Upper lobe of right lung (tissue), 1 donor: ENCODE measurements around the gene ENTPD6. TPM values are rescaled to one million over a fixed set of nuclear protein-coding genes. Genes with fewer than 3 reads are reported as not detected.

Experiments
- ATAC-seq: fragments of 200-7000 bp; cut with Tn5 transposase; one replicate; pipeline ENCODE4 v1.9.1; 2020; ENCODE audit warnings: mild to moderate bottlenecking, moderate library complexity
- DNase-seq: peaks from one replicate; pipeline ENCODE4 v3.0.0-alpha.2; 2020
- H3K27ac ChIP-seq: fragments of 200-600 bp; one replicate; pipeline ENCODE4 v1.8.0; 2022
- H3K27me3 ChIP-seq: fragments of 200-600 bp; one replicate; pipeline ENCODE4 v1.8.0; 2022; ENCODE audit warnings: mild to moderate bottlenecking
- H3K36me3 ChIP-seq: fragments of 200-600 bp; one replicate; pipeline ENCODE4 v1.8.0; 2022
- H3K4me1 ChIP-seq: fragments of 200-600 bp; one replicate; pipeline ENCODE4 v1.8.0; 2022
- H3K4me3 ChIP-seq: fragments of 200-600 bp; one replicate; pipeline ENCODE4 v1.8.0; 2022; ENCODE audit warnings: mild to moderate bottlenecking
- H3K9me3 ChIP-seq: fragments of 200-600 bp; one replicate; pipeline ENCODE4 v1.8.0; 2022
- CTCF ChIP-seq: fragments of 200-600 bp; IDR thresholded peaks from one replicate; pipeline ENCODE4 v1.8.0; 2022; ENCODE audit warnings: antibody characterized with exemption
- intact Hi-C: fragments of 100-400 bp; cut with DNase I; formaldehyde crosslinking; loops from one replicate; pipeline ENCODE4 v1.11.0; 2022
- total RNA-seq: library from RNA; stranded (reverse); fragmentation: NEBNext Ultra II Directional; extraction: Animal tissue kit (Norgen Biotek cat#: 25700); gene quantifications from one replicate; pipeline ENCODE4 v1.2.1, GENCODE V29; 2021
- donor health status: DM: no; HTN: yes; CAD: no; lungs with severe emphysema.

ENTPD6 gene
- total RNA-seq, 1 donor from 2014 or later = 75.6 TPM

GRCh38 chr20:25219365-25219764 is 23.9 kb downstream of the ENTPD6 start:
- intact Hi-C loops = no loop called here
- Histone ChIP-seq H3K4me1 (no peaks in the 10 kb centered on the region), H3K27ac (no peak overlapping the region), H3K27me3 (no peaks in the 10 kb centered on the region), H3K36me3 (peaks cover 47% of the 10 kb centered on the region), H3K4me3 (no peak overlapping the region), H3K9me3 (no peaks in the 10 kb centered on the region)
- no peak for TF ChIP-seq CTCF
- ATAC-seq (no peak), DNase-seq (no peak)

GRCh38 chr20:25220021-25220730 is 24.7 kb downstream of the ENTPD6 start:
- DNase-seq (no peak), ATAC-seq (no peak)
- peak; percentile 20 for TF ChIP-seq CTCF
- peaks cover 39% of the 10 kb centered on the region for H3K36me3 ChIP-seq
- no peaks in the 10 kb centered on the region for H3K4me1 ChIP-seq
- H3K4me3 ChIP-seq = no peak overlapping the region
- H3K27me3 ChIP-seq = no peaks in the 10 kb centered on the region
- H3K9me3 ChIP-seq = no peaks in the 10 kb centered on the region
- H3K27ac ChIP-seq = no peak overlapping the region
- intact Hi-C loops = no loop called here

- H3K4me3 ChIP-seq = no peak overlapping the region
- peaks cover 35% of the 10 kb centered on the region for H3K36me3 ChIP-seq
- no peak for TF ChIP-seq CTCF
- DNase-seq = no peak
- ATAC-seq = peak; percentile 17
- H3K27me3 ChIP-seq = no peaks in the 10 kb centered on the region
- H3K9me3 ChIP-seq = no peaks in the 10 kb centered on the region
- H3K27ac ChIP-seq = no peak overlapping the region
- intact Hi-C loops = no loop called here
- H3K4me1 ChIP-seq = no peaks in the 10 kb centered on the region
Measured at GRCh38 chr20:25220810-25221591, 25.5 kb downstream of the ENTPD6 start.

- H3K4me3 ChIP-seq = no peak overlapping the region
- H3K27me3 ChIP-seq = no peaks in the 10 kb centered on the region
- DNase-seq (no peak), ATAC-seq (no peak)
- H3K9me3 ChIP-seq = no peaks in the 10 kb centered on the region
- no peak for TF ChIP-seq CTCF
- peaks cover 27% of the 10 kb centered on the region for H3K36me3 ChIP-seq
- intact Hi-C loops = no loop called here
- H3K4me1 ChIP-seq = peaks cover 2% of the 10 kb centered on the region
- H3K27ac ChIP-seq = no peak overlapping the region
Measured at GRCh38 chr20:25221592-25222460, 26.3 kb downstream of the ENTPD6 start.

- H3K27ac ChIP-seq = no peak overlapping the region
- H3K36me3 ChIP-seq = peaks cover 20% of the 10 kb centered on the region
- TF ChIP-seq CTCF = no peak
- intact Hi-C loops = no loop called here
- H3K4me3 ChIP-seq = no peak overlapping the region
- DNase-seq = no peak
- no peaks in the 10 kb centered on the region for H3K9me3 ChIP-seq
- H3K27me3 ChIP-seq = no peaks in the 10 kb centered on the region
- peaks cover 10% of the 10 kb centered on the region for H3K4me1 ChIP-seq
- no peak for ATAC-seq
Measured at GRCh38 chr20:25222461-25223178, 27.1 kb downstream of the ENTPD6 start.
